ENCODE measurements around the gene SARS2.

The SARS2 gene

GRCh38 chr19:38930776-38931520 lies 385 bp upstream of the SARS2 start, which contains the start of gene MRPS12:
TSS of gene MRPS12 (plus strand) at chr19:38930944. CDS start at chr19:38931295, 351 bp downstream.
- TF ChIP-seq CREB1 (IDR thresholded peaks at IDR 0.05; ENCODE audit: low read depth) = peak; percentile 82
- no peak for TF ChIP-seq RAD21 (IDR thresholded peaks at IDR 0.05; ENCODE audit: low read depth)
- no peak for TF ChIP-seq TEAD4 (IDR thresholded peaks at IDR 0.05)
- no peak for TF ChIP-seq FOXM1 (IDR thresholded peaks at IDR 0.05; ENCODE audit: borderline replicate concordance, low read depth)
- TF ChIP-seq, protein P1, sequence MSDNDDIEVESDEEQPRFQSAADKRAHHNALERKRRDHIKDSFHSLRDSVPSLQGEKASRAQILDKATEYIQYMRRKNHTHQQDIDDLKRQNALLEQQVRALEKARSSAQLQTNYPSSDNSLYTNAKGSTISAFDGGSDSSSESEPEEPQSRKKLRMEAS (IDR thresholded peaks at IDR 0.05) = peak; percentile 76
- TF ChIP-seq, protein P2, sequence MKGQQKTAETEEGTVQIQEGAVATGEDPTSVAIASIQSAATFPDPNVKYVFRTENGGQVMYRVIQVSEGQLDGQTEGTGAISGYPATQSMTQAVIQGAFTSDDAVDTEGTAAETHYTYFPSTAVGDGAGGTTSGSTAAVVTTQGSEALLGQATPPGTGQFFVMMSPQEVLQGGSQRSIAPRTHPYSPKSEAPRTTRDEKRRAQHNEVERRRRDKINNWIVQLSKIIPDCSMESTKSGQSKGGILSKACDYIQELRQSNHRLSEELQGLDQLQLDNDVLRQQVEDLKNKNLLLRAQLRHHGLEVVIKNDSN (IDR thresholded peaks at IDR 0.05) = peak; percentile 54; the same call in 1 of the 2 replicates
- 0 out of 2 replicates have a peak, but pooled peaks have one; percentile 13 for TF ChIP-seq TCF12 (IDR thresholded peaks at IDR 0.05; ENCODE audit: low read depth)

DNA sequence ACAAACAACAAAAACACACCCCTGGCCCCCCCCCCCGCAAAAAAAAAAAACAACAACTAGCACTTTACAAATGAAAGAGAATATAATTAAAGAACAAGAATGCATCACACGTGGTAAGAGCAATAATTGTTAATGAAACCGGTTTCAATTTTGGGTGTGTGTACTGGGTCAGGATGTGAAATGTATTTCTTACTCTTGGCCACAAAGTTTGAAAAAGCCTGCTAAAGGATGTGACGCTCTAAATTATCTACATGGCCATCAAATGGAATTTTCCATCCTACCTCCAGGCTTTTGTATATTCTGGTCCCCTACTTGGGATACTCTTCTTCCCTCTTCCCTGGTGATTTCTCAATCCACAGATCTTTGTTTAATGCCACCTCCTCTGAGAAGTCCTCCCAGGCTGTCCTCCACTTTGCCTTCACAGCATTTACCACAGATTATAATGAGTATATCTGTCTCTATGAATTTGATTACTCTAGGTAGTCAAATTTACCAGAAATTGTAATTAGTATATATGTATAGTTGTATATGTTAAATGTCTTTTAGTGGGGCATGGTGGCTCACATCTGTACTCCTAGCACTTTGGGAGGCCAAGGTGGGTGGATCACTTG lies 2.1 kb downstream of the SARS2 start:
- TF ChIP-seq CREB1 (IDR thresholded peaks at IDR 0.05; ENCODE audit: low read depth) (no peak), TEAD4 (IDR thresholded peaks at IDR 0.05) (no peak), CEBPB (IDR thresholded peaks at IDR 0.05) (no peak), ZBTB7A (IDR thresholded peaks at IDR 0.05; ENCODE audit: low read depth) (no peak), YY1 (IDR thresholded peaks at IDR 0.05; ENCODE audit: low read depth) (no peak), TCF12 (IDR thresholded peaks at IDR 0.05; ENCODE audit: low read depth) (no peak), EGR1 (IDR thresholded peaks at IDR 0.05) (no peak), REST (IDR thresholded peaks at IDR 0.05; ENCODE audit: low read depth) (no peak)

GRCh38 chr19:38924388-38924787 lies 6.2 kb downstream of the SARS2 start:
- TF ChIP-seq ZBTB7A (IDR thresholded peaks at IDR 0.05; ENCODE audit: low read depth) (no peak), NFIC (IDR thresholded peaks at IDR 0.05) (no peak)

GRCh38 chr19:38922482-38922881 lies 8.1 kb downstream of the SARS2 start:
- TF ChIP-seq ZBTB7A (IDR thresholded peaks at IDR 0.05; ENCODE audit: low read depth) (no peak), TEAD4 (IDR thresholded peaks at IDR 0.05) (no peak), REST (IDR thresholded peaks at IDR 0.05; ENCODE audit: low read depth) (no peak), TAF1 (IDR thresholded peaks at IDR 0.05; ENCODE audit: low read depth) (no peak), EGR1 (IDR thresholded peaks at IDR 0.05) (no peak), EP300 (IDR thresholded peaks at IDR 0.05; ENCODE audit: borderline replicate concordance) (no peak), NFIC (IDR thresholded peaks at IDR 0.05) (no peak), CEBPB (IDR thresholded peaks at IDR 0.05) (no peak), RAD21 (IDR thresholded peaks at IDR 0.05; ENCODE audit: low read depth) (no peak), TCF12 (IDR thresholded peaks at IDR 0.05; ENCODE audit: low read depth) (no peak), CREB1 (IDR thresholded peaks at IDR 0.05; ENCODE audit: low read depth) (no peak), FOXM1 (IDR thresholded peaks at IDR 0.05; ENCODE audit: borderline replicate concordance, low read depth) (no peak), YY1 (IDR thresholded peaks at IDR 0.05; ENCODE audit: low read depth) (no peak)
- TF ChIP-seq, protein P2 (IDR thresholded peaks at IDR 0.05) = no peak
- TF ChIP-seq, protein P1 (IDR thresholded peaks at IDR 0.05) = no peak

DNA sequence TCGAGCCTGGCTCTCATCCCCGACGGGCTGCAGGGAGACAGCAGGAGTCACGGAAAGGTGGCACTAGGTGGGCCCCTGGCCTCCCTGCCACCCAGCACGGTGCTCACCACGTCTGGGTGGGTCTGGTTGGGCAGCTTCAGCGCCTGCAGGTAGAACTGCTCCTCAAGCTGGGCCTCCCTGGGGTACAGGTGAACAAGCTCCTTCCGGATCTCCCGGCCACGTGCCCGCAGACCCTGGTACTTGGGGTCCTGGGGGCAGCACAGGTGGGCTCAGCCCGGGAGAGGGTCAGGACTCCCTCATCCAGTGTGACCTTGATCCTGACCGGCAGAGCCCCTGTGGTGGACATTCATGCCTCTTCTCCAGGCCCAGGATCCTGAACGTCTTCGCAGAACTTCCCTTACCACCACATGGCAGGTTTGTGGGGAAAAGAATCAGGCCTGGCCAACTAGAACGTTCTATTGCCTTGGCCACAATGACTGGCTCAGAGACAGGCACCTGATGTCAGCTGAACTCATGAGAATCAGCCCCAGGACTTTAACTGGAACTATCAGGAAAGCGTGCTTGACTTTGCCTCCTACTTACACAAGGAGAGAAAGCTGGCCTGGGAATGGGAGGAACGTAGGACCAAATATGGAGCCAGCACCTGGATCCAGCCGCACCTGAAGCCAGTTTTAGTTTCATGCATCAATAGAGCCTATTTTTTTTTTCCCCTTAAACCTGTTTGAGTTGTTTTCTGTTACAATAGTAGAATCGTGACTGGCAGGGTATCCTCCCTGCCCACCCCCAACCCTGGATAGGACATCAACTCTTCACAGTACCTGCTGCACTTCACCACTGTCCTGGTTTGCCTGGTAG lies 8.9 kb downstream of the SARS2 start:
- TF ChIP-seq REST (IDR thresholded peaks at IDR 0.05; ENCODE audit: low read depth) = no peak
- TF ChIP-seq RAD21 (IDR thresholded peaks at IDR 0.05; ENCODE audit: low read depth) = no peak
- no peak for TF ChIP-seq CREB1 (IDR thresholded peaks at IDR 0.05; ENCODE audit: low read depth)
- TF ChIP-seq EGR1 (IDR thresholded peaks at IDR 0.05) = no peak
- TF ChIP-seq TEAD4 (IDR thresholded peaks at IDR 0.05) = no peak
- TF ChIP-seq NFIC (IDR thresholded peaks at IDR 0.05) = no peak
- TF ChIP-seq, protein P2 (IDR thresholded peaks at IDR 0.05) = no peak
- TF ChIP-seq YY1 (IDR thresholded peaks at IDR 0.05; ENCODE audit: low read depth) = no peak
- TF ChIP-seq ZBTB7A (IDR thresholded peaks at IDR 0.05; ENCODE audit: low read depth) = no peak
- no peak for TF ChIP-seq FOXM1 (IDR thresholded peaks at IDR 0.05; ENCODE audit: borderline replicate concordance, low read depth)
- TF ChIP-seq EP300 (IDR thresholded peaks at IDR 0.05; ENCODE audit: borderline replicate concordance) = no peak
- TF ChIP-seq, protein P1 (IDR thresholded peaks at IDR 0.05) = no peak
- no peak for TF ChIP-seq TCF12 (IDR thresholded peaks at IDR 0.05; ENCODE audit: low read depth)
- TF ChIP-seq TAF1 (IDR thresholded peaks at IDR 0.05; ENCODE audit: low read depth) = no peak
- TF ChIP-seq CEBPB (IDR thresholded peaks at IDR 0.05) = no peak
